ENCODE results near the gene TRAPPC11.

- TF ChIP-seq HCFC1 (IDR thresholded peaks at IDR 0.05; ENCODE audit: low read depth, low read length) = no peak
- TF ChIP-seq, protein P1, sequence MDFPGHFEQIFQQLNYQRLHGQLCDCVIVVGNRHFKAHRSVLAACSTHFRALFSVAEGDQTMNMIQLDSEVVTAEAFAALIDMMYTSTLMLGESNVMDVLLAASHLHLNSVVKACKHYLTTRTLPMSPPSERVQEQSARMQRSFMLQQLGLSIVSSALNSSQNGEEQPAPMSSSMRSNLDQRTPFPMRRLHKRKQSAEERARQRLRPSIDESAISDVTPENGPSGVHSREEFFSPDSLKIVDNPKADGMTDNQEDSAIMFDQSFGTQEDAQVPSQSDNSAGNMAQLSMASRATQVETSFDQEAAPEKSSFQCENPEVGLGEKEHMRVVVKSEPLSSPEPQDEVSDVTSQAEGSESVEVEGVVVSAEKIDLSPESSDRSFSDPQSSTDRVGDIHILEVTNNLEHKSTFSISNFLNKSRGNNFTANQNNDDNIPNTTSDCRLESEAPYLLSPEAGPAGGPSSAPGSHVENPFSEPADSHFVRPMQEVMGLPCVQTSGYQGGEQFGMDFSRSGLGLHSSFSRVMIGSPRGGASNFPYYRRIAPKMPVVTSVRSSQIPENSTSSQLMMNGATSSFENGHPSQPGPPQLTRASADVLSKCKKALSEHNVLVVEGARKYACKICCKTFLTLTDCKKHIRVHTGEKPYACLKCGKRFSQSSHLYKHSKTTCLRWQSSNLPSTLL (IDR thresholded peaks at IDR 0.05) = no peak
- TF ChIP-seq PHB2 (IDR thresholded peaks at IDR 0.05; ENCODE audit: low read depth) = no peak
These were observed 98.0 kb downstream of the TRAPPC11 start for GRCh38 chr4:183757060-183757459.
